Stimulated activated CD4-positive, alpha-beta T cell treated with anti-CD3 and anti-CD28 coated beads, TNF-alpha, amount 100 ng/mL, for 4 hours (primary cell): Measurements from ENCODE around the gene ANKH.
"Not testable (repeated sequence)": the region's sequence is repeated elsewhere in the genome, so short reads cannot be mapped to it uniquely, and the experiment has no call there.

Experiments used
- DNase-seq, 3 experiments: peaks; one replicate each; pipeline ENCODE4 v3.0.0-alpha.2; 2020; ENCODE audit warnings: low read depth in 3 of 3

ANKH gene

DNA sequence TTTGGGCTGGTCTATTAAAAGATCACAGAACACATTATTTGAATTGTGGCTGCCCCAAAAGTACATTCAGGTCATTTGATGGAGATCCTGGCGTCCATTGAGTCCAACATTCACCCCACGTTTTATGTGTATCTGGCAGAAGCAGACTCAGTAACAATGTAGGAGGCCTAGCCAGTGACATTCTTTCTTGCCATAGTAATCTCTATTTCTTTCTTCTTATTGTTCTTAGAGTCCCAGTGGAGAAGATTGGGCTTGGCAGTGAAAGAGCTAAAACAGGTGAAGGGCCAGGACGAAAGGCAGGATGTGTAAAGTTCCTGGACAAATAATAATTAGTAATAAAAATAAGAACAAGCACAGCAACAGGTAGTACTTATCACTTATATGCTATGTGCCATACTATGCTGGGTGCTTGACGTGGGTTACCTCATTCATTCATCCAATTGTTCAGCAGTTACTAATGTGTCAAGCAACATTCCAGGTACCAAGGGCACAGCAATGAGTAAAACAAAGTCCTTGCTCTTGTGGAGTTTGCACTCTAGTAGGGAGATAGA, 12.6 kb upstream of the ANKH start:
- DNase-seq = no peak

- DNase-seq = no peak
Measured at GRCh38 chr5:14882658-14883580, 11.3 kb upstream of the ANKH start.

GRCh38 chr5:14881826-14882225, 10.2 kb upstream of the ANKH start:
- no peak for DNase-seq

DNA sequence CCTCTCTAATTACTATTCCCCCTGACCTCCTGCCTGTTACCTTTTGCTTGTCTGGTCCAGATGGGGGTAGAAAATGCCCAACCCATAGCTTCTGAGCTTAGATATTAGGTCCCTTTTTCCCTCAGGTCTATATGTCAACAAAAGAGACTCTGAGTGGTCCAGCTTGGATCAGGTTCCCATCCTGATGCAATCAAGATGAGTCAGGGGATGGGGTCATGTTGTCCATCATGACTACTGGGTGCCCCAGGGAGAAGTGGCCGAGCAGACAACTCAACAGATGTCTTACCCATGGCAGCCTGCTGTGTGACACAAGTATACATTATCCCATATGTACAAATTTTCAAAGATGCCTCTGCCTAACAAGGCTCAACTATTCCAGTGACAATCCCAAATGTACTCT, 9.1 kb upstream of the ANKH start:
- no peak for DNase-seq

- no peak for DNase-seq
Measured at GRCh38 chr5:14879937-14880589, 8.5 kb upstream of the ANKH start.

DNA sequence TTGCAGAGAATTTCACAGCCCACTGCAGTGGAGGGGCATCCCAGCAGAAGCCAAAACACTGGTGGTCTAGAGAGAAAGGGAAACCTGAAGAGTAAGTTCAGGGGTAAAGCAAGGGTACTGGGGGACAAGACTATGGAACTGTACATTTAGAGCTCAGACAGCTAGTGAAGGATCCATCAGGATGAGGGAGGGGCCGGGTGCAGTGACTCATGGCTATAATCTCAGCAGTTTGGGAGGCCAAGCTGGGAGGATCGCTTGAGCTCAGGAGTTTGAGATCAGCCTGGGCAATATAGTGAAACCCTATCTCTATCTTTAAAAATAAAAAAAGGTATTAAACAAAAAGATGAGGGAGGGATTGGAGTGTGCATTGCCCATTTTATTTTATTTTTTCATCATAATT, 7.8 kb upstream of the ANKH start:
- DNase-seq = no peak

DNA sequence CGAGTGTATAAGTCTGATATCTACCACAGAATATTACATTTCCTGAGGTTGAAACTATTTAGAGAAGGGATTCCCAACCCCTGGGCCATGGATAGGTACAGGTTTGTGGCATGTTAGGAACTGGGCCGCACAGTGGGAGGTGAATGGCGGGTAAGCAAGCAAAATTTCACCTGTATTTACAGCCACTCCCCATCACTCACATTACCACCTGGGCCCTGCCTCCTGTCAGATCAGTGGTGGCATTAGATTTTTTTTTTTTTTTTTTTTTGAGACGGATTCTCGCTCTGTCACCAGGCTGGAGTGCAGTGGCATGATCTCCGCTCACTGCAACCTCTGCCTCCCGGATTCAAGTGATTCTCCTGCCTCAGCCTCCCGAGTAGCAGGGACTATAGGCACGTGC, 6.6 kb upstream of the ANKH start:
- DNase-seq = not testable (repeated sequence)

DNA sequence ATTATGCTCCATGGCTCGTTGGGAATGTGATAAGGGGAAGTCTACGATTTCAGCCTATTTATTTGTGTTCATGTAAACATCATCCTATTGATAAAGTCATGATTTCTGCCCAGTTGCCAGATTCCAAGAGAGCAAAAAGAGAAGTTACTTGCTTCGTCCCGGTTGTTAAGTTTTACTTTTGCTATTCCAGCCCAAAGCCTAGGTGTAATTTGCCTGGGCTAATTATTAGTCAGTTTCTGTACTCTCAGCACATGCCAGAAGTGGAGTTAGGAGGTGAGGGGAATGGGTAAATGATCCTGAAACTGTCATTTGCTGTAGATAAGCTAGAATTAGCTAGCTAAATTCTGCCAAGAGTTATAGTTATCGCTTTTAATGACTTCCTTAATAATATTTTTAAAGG, 4.5 kb upstream of the ANKH start:
- DNase-seq = no peak

DNA sequence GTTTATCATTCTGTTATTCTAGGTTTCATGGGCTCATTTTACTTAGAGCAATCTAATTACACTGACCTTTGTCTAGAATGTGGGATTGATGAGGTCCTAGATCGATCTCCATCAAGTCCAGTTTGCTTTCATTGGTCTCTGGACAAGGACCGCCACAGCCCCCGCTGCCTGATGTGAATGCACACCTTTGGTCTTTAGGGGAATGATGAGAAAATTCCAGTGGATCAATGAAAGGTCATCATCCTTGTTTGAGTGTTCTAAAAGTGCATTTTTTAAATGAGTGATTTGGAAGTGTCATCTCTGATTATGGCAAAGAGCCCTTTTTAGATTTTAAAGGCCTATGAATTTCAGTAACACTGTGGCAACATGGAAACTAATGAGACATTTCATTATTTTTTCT, 2.2 kb upstream of the ANKH start:
- no peak for DNase-seq

GRCh38 chr5:14873093-14873492, 1.5 kb upstream of the ANKH start:
- DNase-seq = peak in 1 of 3 experiments; percentile 2

- peak in 2 of 3 experiments; percentile 22 to 30 for DNase-seq
Measured at GRCh38 chr5:14872070-14872989, 752 bp upstream of the ANKH start.

GRCh38 chr5:14870337-14871213, 1.0 kb downstream of the ANKH start:
- peak; percentile 39 to 55 (median 41) for DNase-seq

DNA sequence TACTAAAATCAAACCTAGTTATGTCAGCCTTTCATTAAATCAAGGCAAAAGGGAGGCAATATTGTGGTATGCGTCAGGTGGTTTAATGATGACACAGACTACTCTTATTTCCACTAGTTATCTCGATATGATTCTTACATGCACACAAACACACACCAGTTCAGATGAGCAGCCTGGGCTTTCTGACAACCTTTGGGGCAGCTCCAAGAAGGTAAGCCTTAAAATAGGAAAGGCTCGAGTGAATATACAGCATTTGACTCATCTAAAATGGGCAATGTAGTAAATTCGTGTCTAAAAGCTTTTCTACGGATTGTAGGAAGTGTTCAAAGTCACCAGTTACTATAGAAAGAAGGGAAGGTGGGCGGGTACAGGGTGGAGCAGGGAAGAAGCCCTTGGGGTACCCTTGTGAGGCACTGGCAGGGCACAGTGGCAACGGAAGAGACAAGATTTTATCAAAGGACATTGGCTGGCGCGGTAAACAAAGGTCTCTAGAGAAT, 1.9 kb downstream of the ANKH start:
- no peak for DNase-seq

GRCh38 chr5:14869233-14869632, 2.3 kb downstream of the ANKH start:
- DNase-seq = no peak

DNA sequence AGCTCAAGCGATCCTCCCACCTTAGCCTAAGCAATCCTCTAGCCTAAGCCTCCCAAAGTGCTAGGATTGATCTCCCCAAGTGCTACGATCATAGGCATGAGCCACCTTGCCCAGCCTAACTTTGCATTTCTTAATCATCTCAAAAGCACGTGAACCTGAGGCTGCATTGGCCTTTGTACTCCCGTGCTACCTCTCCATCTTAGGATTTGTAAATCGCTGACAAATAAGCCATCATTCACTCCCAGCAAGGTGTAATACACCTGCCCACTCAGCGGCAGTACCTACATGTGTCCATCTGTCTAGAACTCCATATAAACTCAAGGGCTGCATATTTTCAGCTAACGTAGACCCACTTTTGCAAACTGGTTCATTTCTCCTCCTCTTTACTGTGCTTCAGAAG, 2.8 kb downstream of the ANKH start:
- DNase-seq = no peak

DNA sequence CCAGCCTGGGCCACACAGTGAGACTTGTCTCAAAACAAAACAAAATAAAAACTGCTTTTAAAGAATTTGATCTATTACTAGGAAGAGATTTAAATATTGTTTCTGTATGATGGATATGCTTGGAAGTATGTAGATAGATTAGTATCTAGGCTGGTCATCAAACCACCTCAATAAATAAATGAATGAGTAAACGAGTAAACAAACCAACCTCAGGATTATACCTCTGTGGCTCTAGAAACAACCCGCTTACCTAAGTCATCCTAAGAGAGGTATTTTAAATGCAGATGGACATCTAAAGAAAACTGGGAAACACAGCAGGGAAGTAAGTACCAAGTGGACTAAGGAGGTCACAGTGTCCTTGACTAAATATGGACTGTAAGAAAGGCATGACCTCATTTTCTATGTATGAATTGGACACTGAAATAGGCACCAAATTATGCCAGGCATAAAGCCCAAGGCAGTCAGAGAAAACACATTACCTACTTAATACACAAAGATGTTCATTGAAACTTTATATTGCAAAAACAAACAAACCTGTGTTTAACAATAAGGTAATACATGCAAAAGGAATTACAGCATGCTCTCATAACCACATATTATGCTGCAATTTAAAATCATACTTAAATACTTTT, 7.3 kb downstream of the ANKH start:
- no peak for DNase-seq

GRCh38 chr5:14863105-14863504, 8.5 kb downstream of the ANKH start:
- DNase-seq = no peak

- no peak for DNase-seq
Measured at GRCh38 chr5:14861123-14861765, 10.3 kb downstream of the ANKH start.

DNA sequence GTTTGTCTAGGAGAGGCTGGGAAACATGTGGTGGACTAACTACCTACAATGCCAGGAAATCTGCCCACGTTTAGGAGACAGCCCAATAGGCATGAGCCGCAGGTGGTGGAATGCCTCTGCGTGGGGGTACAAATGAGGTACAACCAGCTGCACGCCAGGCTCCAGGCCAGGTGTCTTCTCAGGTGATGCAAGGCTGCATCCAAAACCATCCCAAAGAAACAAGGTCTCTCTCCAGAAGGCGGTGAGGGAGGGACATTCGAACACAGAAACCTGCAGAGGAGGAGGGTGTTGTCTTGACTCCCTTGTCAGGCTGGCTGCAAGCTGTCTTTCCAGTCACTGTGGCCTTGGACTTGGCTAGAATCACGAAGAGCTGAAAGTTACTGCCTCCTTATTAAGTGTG, 11.6 kb downstream of the ANKH start:
- DNase-seq = no peak

- DNase-seq = no peak
Measured at GRCh38 chr5:14859150-14859549, 12.4 kb downstream of the ANKH start.
